ENCODE data around the gene WNT10A.

DNA sequence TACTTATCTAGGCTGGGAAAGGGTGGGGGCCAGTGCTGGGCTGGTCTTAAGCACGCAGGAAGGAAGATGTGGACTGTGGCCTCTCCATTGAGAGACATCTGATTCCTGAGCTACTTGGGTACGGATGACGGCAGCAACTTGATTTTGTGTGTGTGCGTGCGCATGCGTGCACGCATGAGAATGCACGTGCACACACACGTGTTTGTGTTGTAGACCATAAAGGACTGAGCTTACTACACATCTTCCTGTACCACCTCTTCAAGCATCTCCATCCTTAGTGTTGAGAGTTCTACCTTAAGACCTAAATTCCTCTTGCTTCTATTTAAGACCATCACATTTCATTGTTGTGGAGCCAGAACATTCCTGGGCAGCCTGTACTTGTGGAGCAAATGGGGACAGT lies 11.6 kb upstream of the WNT10A start:
- TF ChIP-seq CTCF (IDR thresholded peaks at IDR 0.05) (no peak), NFIC (IDR thresholded peaks at IDR 0.05; ENCODE audit: borderline replicate concordance) (no peak), EP300 (IDR thresholded peaks at IDR 0.05; ENCODE audit: borderline replicate concordance in 1 of 2, low read depth in 1 of 2, low read length in 1 of 2) (no peak), POLR2AphosphoS5 (IDR thresholded peaks at IDR 0.05; ENCODE audit: low read depth, low read length) (no peak), FOXJ3 (CRISPR knock-in tag; IDR thresholded peaks at IDR 0.05) (no peak), RFX5 (IDR thresholded peaks at IDR 0.05; ENCODE audit: low read length) (no peak), FOXM1 (IDR thresholded peaks at IDR 0.05; ENCODE audit: low read depth) (no peak), RAD21 (IDR thresholded peaks at IDR 0.05; ENCODE audit: low read length) (no peak)

All from SK-N-SH (cell line).